IPS DF 4.7 (cell line): ENCODE measurements around the gene LIPC.
"Not testable (repeated sequence)": the region's sequence is repeated elsewhere in the genome, so short reads cannot be mapped to it uniquely, and the experiment has no call there.

Source experiments
- DNase-seq: peaks from one replicate; pipeline ENCODE4 v3.0.0-alpha.2; 2013; ENCODE audit warnings: low spot score; ENCODE audit errors: extremely low read depth

Gene LIPC

GRCh38 chr15:58575045-58575786, 143.4 kb downstream of the LIPC start:
- no peak for DNase-seq

- DNase-seq: no peak
These were observed 144.9 kb downstream of the LIPC start for GRCh38 chr15:58576657-58577056.

DNA sequence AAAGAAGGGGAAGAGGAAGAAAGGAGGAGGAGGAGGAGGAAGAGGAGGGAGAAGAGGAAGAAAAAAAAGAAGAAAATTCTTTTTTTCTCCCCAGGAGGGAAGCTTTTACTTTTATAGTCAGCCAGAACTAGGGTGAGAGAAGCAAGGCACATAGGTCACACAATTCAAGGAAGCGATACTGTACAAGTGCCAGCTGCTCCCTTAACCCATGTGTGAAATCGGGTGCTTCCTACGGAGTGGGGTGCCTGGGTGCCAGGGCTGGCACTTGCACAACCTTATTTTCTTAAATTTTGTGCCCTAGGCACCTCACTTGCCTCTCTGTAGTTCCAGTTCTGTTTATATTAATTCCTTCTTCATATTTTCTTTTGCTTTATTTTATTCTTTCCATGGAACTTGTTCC, 150.4 kb downstream of the LIPC start:
- DNase-seq: no peak

DNA sequence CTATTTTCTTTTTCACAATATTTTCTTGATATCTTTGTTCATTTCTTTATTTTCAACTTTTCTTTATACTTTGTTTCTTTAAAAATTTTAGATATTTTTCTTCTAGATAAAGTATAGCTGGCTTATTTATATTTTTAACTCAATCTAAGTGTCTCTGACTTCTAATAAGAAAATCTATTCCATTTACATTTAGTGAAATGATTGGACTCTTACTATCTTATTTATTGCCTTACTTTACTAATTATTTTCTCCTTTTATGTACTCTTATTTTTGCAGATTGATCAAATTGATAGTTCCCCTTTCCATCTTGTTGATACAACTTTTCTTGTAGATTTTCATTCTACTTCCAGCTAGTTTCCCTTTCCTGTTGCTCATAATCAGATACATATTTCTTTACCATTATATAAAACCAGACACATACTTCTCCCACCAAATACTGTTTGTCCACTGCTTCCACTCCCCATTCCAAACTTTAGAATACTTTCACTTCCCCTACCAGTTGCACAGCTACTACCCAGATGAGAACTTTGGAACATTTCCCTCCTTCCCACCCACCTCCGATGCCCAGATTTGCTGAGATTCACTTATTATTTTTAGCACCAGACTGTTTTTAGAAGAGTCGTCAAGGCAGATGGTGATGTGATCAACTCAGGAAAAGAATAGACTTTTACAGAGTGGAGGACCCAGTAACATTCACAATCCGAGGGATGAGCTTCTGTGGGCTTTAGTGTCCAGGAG, 151.5 kb downstream of the LIPC start:
- no peak for DNase-seq

DNA sequence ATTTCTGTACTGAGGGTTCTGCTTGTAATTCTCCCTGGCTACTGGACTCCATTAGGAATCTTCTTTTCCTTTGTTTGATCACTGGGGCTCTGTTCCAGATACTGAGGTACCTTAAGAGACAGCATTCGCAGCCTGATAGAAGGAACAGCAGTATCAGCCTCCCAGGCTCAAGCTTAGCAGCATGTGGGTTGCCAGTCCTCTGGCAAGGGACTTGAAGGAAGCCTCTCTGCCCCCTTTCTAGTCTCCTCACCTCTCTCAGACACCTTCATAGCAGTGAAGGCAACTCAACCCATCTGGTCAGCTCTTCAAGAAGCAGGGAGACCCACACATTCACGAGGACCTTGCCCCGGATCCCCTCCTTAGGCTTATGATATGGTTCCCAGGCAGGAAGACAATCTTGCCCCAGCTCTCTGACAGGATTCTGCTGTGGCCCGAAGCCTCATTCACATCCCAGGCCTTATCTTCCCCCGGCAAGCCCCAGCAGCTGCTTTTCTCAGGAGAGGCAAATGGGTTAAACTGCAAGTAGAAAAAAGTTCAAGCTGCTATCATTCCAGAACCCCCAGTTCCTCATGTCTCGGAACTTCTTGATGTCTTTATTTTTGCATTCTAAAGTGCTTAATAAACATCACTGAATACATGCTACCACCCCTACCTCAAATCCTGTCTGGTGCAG, 153.1 kb downstream of the LIPC start:
- DNase-seq: no peak

- DNase-seq: no peak
These were observed 154.1 kb downstream of the LIPC start for GRCh38 chr15:58585693-58586443.

GRCh38 chr15:58587486-58587885, 155.7 kb downstream of the LIPC start:
- DNase-seq: no peak

- DNase-seq: no peak
These were observed 156.3 kb downstream of the LIPC start for GRCh38 chr15:58588096-58588495.

GRCh38 chr15:58589047-58589446, 157.3 kb downstream of the LIPC start:
- no peak for DNase-seq

DNA sequence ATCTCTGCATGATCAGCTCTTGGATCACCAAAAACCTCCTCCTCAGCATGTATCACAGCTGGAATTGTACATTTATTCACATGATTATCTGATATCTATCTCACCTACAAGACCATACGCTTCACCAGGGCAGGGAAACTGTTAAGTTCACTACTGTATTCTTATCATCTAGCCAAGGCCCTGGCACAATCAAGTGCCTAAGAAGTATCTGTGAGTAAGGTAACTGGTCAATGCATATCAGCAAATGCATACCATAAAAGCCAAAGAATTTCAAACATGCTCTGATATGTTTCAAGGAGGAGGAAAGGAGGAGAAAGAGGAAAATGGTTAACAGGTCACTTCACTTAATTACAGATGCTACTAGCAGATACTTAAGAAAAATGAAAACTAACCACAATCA, 158.4 kb downstream of the LIPC start:
- DNase-seq: no peak

GRCh38 chr15:58590926-58591325, 159.1 kb downstream of the LIPC start:
- no peak for DNase-seq

DNA sequence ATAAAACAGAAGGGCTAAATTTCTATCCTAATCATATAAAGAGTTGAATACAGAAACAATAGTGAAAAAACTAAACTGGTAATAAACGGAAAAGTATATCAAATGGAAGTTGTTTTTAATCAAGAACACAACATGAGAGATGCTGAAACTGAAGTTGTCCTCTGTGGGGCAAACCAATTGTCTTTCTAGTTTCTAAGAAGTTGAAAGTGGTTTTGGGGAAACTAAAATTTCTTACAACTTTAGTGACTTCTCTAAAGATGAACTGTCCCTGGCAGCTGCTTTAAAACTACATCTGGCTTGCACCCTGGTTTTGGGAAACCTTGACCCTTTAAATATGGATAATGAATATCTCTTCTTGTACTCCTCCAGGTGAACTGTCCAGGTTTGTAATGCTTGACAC, 162.1 kb downstream of the LIPC start:
- no peak for DNase-seq

- no peak for DNase-seq
These were observed 163.1 kb downstream of the LIPC start for GRCh38 chr15:58594898-58595297.

GRCh38 chr15:58595516-58596263, 163.9 kb downstream of the LIPC start:
- DNase-seq: no peak

DNA sequence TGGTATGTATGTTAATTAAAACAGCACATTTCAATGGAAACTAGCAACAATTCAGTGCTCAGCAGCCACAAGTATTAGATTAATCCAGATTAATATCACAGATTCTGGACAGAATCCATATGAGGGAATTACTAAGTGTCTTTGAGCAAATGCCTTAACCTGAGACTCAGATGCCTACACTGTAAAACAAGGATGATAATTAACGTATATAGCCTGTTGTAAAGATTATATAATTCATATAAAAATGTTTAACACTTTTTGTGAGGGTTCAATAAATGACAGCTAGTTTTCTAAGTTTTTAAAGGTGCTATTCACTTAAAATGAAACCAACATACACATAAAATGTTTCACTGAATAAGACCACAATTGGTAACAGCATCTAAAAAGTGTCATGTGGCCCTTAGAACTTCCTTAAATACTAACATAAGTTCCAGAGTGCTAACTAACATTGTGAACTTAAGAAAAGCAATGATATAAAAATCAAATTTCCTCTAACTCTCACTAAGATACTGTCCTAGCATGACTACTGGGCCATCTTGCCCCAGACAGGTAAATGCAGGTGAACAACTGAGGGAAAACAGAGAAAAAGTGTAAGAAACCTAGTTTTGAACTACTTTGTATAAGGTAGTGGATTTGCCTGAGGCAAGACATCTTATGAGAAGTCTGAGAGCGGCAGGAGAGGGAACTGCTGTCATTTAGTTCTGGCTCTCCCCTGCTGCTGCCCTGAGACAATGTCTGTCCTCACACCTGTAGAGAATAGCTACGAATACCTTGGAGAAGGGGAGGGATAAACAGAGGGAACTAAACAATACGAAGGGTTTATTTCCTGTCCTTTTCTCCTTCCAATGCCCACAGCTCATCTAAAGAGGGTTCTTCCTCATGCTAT, 166.4 kb downstream of the LIPC start:
- no peak for DNase-seq

- DNase-seq: no peak
These were observed 167.0 kb downstream of the LIPC start for GRCh38 chr15:58598829-58599210.

DNA sequence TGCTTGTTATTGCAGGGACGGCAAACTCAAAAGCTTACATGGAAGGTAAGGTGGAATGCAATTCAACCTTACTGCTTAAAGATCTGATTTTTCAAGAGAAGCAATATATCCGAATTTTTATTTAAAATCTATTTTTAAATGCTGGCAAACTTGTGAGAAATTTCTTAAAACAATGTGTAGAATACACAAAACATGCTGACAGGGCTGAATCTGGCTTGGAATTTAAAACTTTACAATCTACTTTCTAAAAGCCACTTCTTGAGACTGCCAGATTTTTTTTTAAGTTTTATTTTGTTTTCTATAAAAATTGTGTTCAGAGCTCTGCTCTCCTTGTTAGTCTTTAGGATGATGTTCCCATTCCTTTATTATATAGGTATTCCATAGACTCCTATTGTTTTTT, 171.0 kb downstream of the LIPC start:
- DNase-seq: no peak

DNA sequence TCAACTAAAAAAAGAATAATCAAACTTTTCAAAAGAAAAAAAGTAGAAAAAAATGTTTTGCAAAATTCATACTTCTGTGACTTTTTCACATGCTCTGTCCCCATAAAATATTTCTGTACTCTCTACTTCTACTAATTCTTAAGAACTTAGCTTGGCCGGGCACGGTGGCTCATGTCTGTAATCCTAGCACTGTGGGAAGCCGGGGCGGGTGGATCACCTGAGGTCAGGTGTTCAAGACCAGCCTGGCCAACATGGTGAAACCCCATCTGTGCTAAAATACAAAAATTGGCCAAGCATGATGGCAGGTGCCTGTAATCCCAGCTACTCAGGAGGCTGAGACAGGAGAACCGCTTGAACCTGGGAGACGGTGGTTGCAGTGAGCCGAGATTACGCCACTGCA, 172.1 kb downstream of the LIPC start:
- DNase-seq: not testable (repeated sequence)

GRCh38 chr15:58604455-58604923, 172.7 kb downstream of the LIPC start:
- DNase-seq: no peak
